OCI-LY1 (cell line): ENCODE measurements around the gene FARSA.

Experiments used
- H2AFZ ChIP-seq: fragments of 200-600 bp; sonication (generic), shearing (Covaris generic); 2 replicates; pipeline ENCODE4 v1.6.0; 2014; ENCODE audit warnings: antibody characterized with exemption, mild to moderate bottlenecking, low read length
- H3F3A ChIP-seq: fragments of 200-600 bp; sonication (generic), shearing (Covaris generic); 2 replicates; pipeline ENCODE4 v1.6.0; 2014; ENCODE audit warnings: mild to moderate bottlenecking, antibody characterized with exemption, low read length, moderate library complexity; ENCODE audit not compliant: insufficient read depth
- H3K27ac ChIP-seq: fragments of 200-600 bp; sonication (generic); 2 replicates; pipeline ENCODE4 v1.5.1; 2014; ENCODE audit warnings: low read length, mixed run types, mild to moderate bottlenecking, low read depth; ENCODE audit not compliant: poor library complexity, severe bottlenecking
- H3K27me3 ChIP-seq: fragments of 200-600 bp; sonication (generic); 2 replicates; pipeline ENCODE4 v1.6.0; 2014; ENCODE audit warnings: antibody characterized with exemption, mild to moderate bottlenecking, low read length, moderate library complexity; ENCODE audit not compliant: insufficient read depth
- H3K36me3 ChIP-seq: fragments of 200-600 bp; sonication (generic); 2 replicates; pipeline ENCODE4 v1.6.1; 2014; ENCODE audit warnings: mild to moderate bottlenecking, antibody characterized with exemption, low read length, moderate library complexity, mixed read lengths; ENCODE audit not compliant: insufficient read depth
- H3K4me1 ChIP-seq: fragments of 200-600 bp; sonication (generic); 2 replicates; pipeline ENCODE4 v1.5.1; 2014; ENCODE audit warnings: mild to moderate bottlenecking, low read length, moderate library complexity; ENCODE audit not compliant: insufficient read depth, severe bottlenecking
- H3K4me2 ChIP-seq: fragments of 200-600 bp; sonication (generic), shearing (Covaris generic); 2 replicates; pipeline ENCODE4 v1.6.1; 2014; ENCODE audit warnings: low read length
- H3K4me3 ChIP-seq: fragments of 200-600 bp; sonication (generic); 2 replicates; pipeline ENCODE4 v1.5.1; 2014; ENCODE audit warnings: low read length, low read depth, mild to moderate bottlenecking, mixed read lengths; ENCODE audit not compliant: poor library complexity, severe bottlenecking
- H3K79me2 ChIP-seq: fragments of 200-600 bp; shearing (Covaris generic); 2 replicates; pipeline ENCODE4 v1.6.1; 2016; ENCODE audit warnings: mixed run types, low read length, mixed read lengths; ENCODE audit not compliant: insufficient read depth
- H3K9ac ChIP-seq: fragments of 200-600 bp; sonication (generic), shearing (Covaris generic); 2 replicates; pipeline ENCODE4 v1.6.1; 2014; ENCODE audit warnings: mild to moderate bottlenecking, low read length, mixed read lengths
- H3K9me2 ChIP-seq: fragments of 200-600 bp; sonication (generic), shearing (Covaris generic); 2 replicates; pipeline ENCODE4 v1.6.1; 2014; ENCODE audit warnings: low read depth, mild to moderate bottlenecking, low read length, mixed read lengths
- H3K9me3 ChIP-seq: fragments of 200-600 bp; shearing (Covaris generic); 2 replicates; pipeline ENCODE4 v1.6.1; 2014; ENCODE audit warnings: low read length, mixed read lengths
- H4K20me1 ChIP-seq: fragments of 200-600 bp; sonication (generic), shearing (Covaris generic); 2 replicates; pipeline ENCODE4 v1.6.0; 2016; ENCODE audit warnings: mild to moderate bottlenecking, low read length; ENCODE audit not compliant: insufficient read depth
- CTCF ChIP-seq: fragments of 200-600 bp; sonication (generic), shearing (Covaris generic); IDR thresholded peaks from 2 replicates; pipeline ENCODE4 v1.5.1; 2017; ENCODE audit warnings: mild to moderate bottlenecking, antibody characterized with exemption, low read length, moderate library complexity, mixed read lengths
- EZH2 ChIP-seq: fragments of 200-600 bp; sonication (generic), shearing (Covaris generic); IDR thresholded peaks from 2 replicates; pipeline ENCODE4 v1.8.0; 2017; ENCODE audit warnings: borderline replicate concordance, mixed run types, mild to moderate bottlenecking, antibody characterized with exemption, low read length, moderate library complexity, mixed read lengths

FARSA gene

GRCh38 chr19:12943437-12944044, 10.0 kb upstream of the FARSA start:
- Histone ChIP-seq H2AFZ (no peak overlapping the region), H3K4me2 (peak overlapping the region; percentile 12), H3K27ac (peak overlapping the region; percentile 21), H3K9ac (no peak overlapping the region), H3K4me1 (peaks cover 68% of the 10 kb centered on the region), H3K4me3 (no peak overlapping the region), H4K20me1 (0 out of 2 replicates have a peak, but pooled peaks cover 3% of the 10 kb centered on the region), H3K9me3 (no peaks in the 10 kb centered on the region), H3K79me2 (peaks cover 38% of the 10 kb centered on the region), H3K27me3 (no peaks in the 10 kb centered on the region), H3K36me3 (peaks cover 88% of the 10 kb centered on the region), H3F3A (peaks cover 35% of the 10 kb centered on the region), H3K9me2 (no peaks in the 10 kb centered on the region)
- TF ChIP-seq CTCF, result no peak
- no peak for TF ChIP-seq EZH2

GRCh38 chr19:12940897-12941296, 7.4 kb upstream of the FARSA start:
- peaks cover 49% of the 10 kb centered on the region for H3F3A ChIP-seq
- H3K9ac ChIP-seq, result peak overlapping the region; percentile 97; the same call in 1 of the 2 replicates
- TF ChIP-seq EZH2, result no peak
- TF ChIP-seq CTCF, result no peak
- H3K4me2 ChIP-seq, result peak overlapping the region; percentile 94
- H3K4me3 ChIP-seq, result peak overlapping the region; percentile 99
- 0 out of 2 replicates have a peak, but pooled peaks cover 3% of the 10 kb centered on the region for H4K20me1 ChIP-seq
- H3K9me3 ChIP-seq, result no peaks in the 10 kb centered on the region
- peaks cover 75% of the 10 kb centered on the region for H3K4me1 ChIP-seq
- no peak overlapping the region for H2AFZ ChIP-seq
- H3K27ac ChIP-seq, result peak overlapping the region; percentile 87
- H3K27me3 ChIP-seq, result no peaks in the 10 kb centered on the region
- H3K79me2 ChIP-seq, result peaks cover 20% of the 10 kb centered on the region
- no peaks in the 10 kb centered on the region for H3K9me2 ChIP-seq
- peaks cover 67% of the 10 kb centered on the region for H3K36me3 ChIP-seq

- no peak overlapping the region for H2AFZ ChIP-seq
- H3K9ac ChIP-seq, result peak overlapping the region; percentile 97
- TF ChIP-seq CTCF (no peak), EZH2 (no peak)
- H3K27me3 ChIP-seq, result no peaks in the 10 kb centered on the region
- peak overlapping the region; percentile 87 for H3K27ac ChIP-seq
- H4K20me1 ChIP-seq, result 0 out of 2 replicates have a peak, but pooled peaks cover 3% of the 10 kb centered on the region
- no peaks in the 10 kb centered on the region for H3K9me3 ChIP-seq
- H3K36me3 ChIP-seq, result peaks cover 65% of the 10 kb centered on the region
- peak overlapping the region; percentile 94 for H3K4me2 ChIP-seq
- peaks cover 20% of the 10 kb centered on the region for H3K79me2 ChIP-seq
- peak overlapping the region; percentile 99 for H3K4me3 ChIP-seq
- H3K4me1 ChIP-seq, result peaks cover 71% of the 10 kb centered on the region
- H3F3A ChIP-seq, result peaks cover 49% of the 10 kb centered on the region
- H3K9me2 ChIP-seq, result no peaks in the 10 kb centered on the region
Observed at GRCh38 chr19:12939975-12940423, 6.5 kb upstream of the FARSA start.
